Endothelial cell of umbilical vein (primary cell): Measurements from ENCODE around the gene ST3GAL5. TPM values are rescaled to one million over a fixed set of nuclear protein-coding genes. Genes with fewer than 3 reads are reported as not detected.
A peak's percentile ranks its signal among the peaks of the same experiment; 100 is the strongest.

Experiments used
- BruUV-seq: library from RNA; stranded (reverse); fragments of 400-500 nt; replicated peaks from 2 replicates; lab custom pipeline; 2021; lab: Mats Ljungman, UMichigan
- CTCF ChIA-PET: fragments of 300-600, 350-600 bp; sonication (Branson Sonifier 250); formaldehyde crosslinking; loops from one replicate; lab custom pipeline; 2021; ENCODE audit warnings: antibody characterized with exemption, inconsistent platforms; lab: Charles Lee
- POLR2A ChIA-PET: fragments of 300-600, 350-600 bp; sonication (Branson Sonifier 250); formaldehyde crosslinking; loops from one replicate; lab custom pipeline; 2021; ENCODE audit warnings: antibody characterized with exemption, inconsistent platforms; lab: Charles Lee
- DNase-seq: peaks from one replicate; pipeline ENCODE4 v3.0.0-alpha.2; 2011; ENCODE audit warnings: low read depth, low spot score
- FAIRE-seq: peaks from 2 replicates; lab custom pipeline; 2011; peaks lifted over from hg19 to GRCh38; lab: Jason Lieb, UNC
- H2AFZ ChIP-seq: 2 replicates; pipeline ENCODE4 v1.6.0; 2012; ENCODE audit warnings: low read depth, low read length, control low read depth, inconsistent platforms
- H3K27ac ChIP-seq: 2 replicates; pipeline ENCODE4 v1.5.1; 2011; ENCODE audit warnings: low read depth, mild to moderate bottlenecking, control low read depth, low read length, moderate library complexity; ENCODE audit not compliant: insufficient read depth
- H3K27me3 ChIP-seq, 2 experiments: 2 replicates each; pipeline versions ENCODE4 v1.6.0 to v1.6.1; 2011; ENCODE audit warnings: low read length in 2 of 2, mixed read lengths in 1 of 2; ENCODE audit not compliant: control insufficient read depth in 2 of 2, insufficient read depth in 2 of 2
- H3K36me3 ChIP-seq, 2 experiments: 2 replicates in 1 of 2; 3 replicates in 1 of 2; pipeline ENCODE4 v1.5.1; 2011; ENCODE audit warnings: low read length in 2 of 2, mild to moderate bottlenecking in 1 of 2, moderate library complexity in 1 of 2; ENCODE audit not compliant: control insufficient read depth in 2 of 2, insufficient read depth in 2 of 2; ENCODE audit errors: extremely low read depth in 1 of 2
- H3K4me1 ChIP-seq: 3 replicates; pipeline ENCODE4 v1.5.1; 2011; ENCODE audit warnings: mild to moderate bottlenecking, low read length; ENCODE audit not compliant: control insufficient read depth, insufficient read depth; ENCODE audit errors: extremely low read depth
- H3K4me2 ChIP-seq: 2 replicates; pipeline ENCODE4 v1.6.1; 2011; ENCODE audit warnings: low read length, control low read depth, mixed read lengths; ENCODE audit not compliant: insufficient read depth
- H3K4me3 ChIP-seq, 3 experiments: fragments of 200-600 bp in 1 of 3; sonication (generic), shearing (Covaris generic) in 1 of 3; replicated peaks in 1 of 3; 2 replicates each; pipeline ENCODE4 v1.5.1; 2011 to 2016; ENCODE audit warnings: control low read depth in 3 of 3, low read length in 3 of 3, mild to moderate bottlenecking in 2 of 3, inconsistent platforms in 1 of 3, low read depth in 1 of 3, moderate library complexity in 1 of 3; ENCODE audit not compliant: insufficient read depth in 1 of 3
- H3K79me2 ChIP-seq: 2 replicates; pipeline ENCODE4 v1.6.0; 2012; ENCODE audit warnings: low read length, inconsistent platforms; ENCODE audit not compliant: control insufficient read depth, insufficient read depth
- H3K9ac ChIP-seq: replicated peaks from 2 replicates; pipeline ENCODE3; 2011; ENCODE audit warnings: low read length, control low read depth; ENCODE audit not compliant: insufficient read depth; ENCODE audit errors: extremely low read depth
- H3K9me1 ChIP-seq: replicated peaks from 3 replicates; pipeline ENCODE4 v1.6.0; 2011; ENCODE audit warnings: mild to moderate bottlenecking, low read length; ENCODE audit not compliant: control insufficient read depth, insufficient read depth; ENCODE audit errors: extremely low read depth
- H3K9me3 ChIP-seq: replicated peaks from 2 replicates; pipeline ENCODE4 v1.5.1; 2012; ENCODE audit warnings: low read length, inconsistent platforms; ENCODE audit not compliant: control insufficient read depth, insufficient read depth
- H4K20me1 ChIP-seq: replicated peaks from 2 replicates; pipeline ENCODE3; 2011; ENCODE audit warnings: mild to moderate bottlenecking, low read length; ENCODE audit not compliant: control insufficient read depth, insufficient read depth; ENCODE audit errors: extremely low read depth
- CTCF ChIP-seq, 2 donors: IDR thresholded peaks; 1 replicate in 1 of 2; 2 replicates in 1 of 2; pipeline ENCODE4 v1.5.1; 2011; ENCODE audit warnings: low read length in 2 of 2, mild to moderate bottlenecking in 2 of 2, moderate library complexity in 2 of 2, control low read depth in 1 of 2, inconsistent platforms in 1 of 2, low read depth in 1 of 2; ENCODE audit not compliant: insufficient read depth in 1 of 2; ENCODE audit errors: extremely low read depth in 1 of 2
- EZH2 ChIP-seq: IDR thresholded peaks from 2 replicates; pipeline ENCODE4 v1.6.1; 2012; ENCODE audit warnings: borderline replicate concordance, low read depth, mild to moderate bottlenecking, moderate library complexity, low read length, inconsistent platforms; ENCODE audit not compliant: severe bottlenecking
- FOS ChIP-seq: IDR thresholded peaks from 2 replicates; pipeline ENCODE4 v1.6.1; 2011; ENCODE audit warnings: mild to moderate bottlenecking, low read length, moderate library complexity, borderline replicate concordance; ENCODE audit not compliant: insufficient read depth
- GATA2 ChIP-seq: IDR thresholded peaks from 2 replicates; pipeline ENCODE4 v1.7.0; 2011; ENCODE audit warnings: low read depth, mild to moderate bottlenecking, moderate library complexity, mixed read lengths, low read length; ENCODE audit not compliant: insufficient read length, insufficient read depth
- JUN ChIP-seq: IDR thresholded peaks from 2 replicates; pipeline ENCODE4 v1.6.1; 2011; ENCODE audit warnings: borderline replicate concordance, low read depth; ENCODE audit not compliant: insufficient read length, insufficient read depth
- MAX ChIP-seq: IDR thresholded peaks from 2 replicates; pipeline ENCODE4 v1.6.1; 2011; ENCODE audit not compliant: insufficient read depth, insufficient read length
- MYC ChIP-seq: IDR thresholded peaks from one replicate; pipeline ENCODE4 v1.6.1; 2011; ENCODE audit warnings: mild to moderate bottlenecking, low read depth, low read length
- POLR2A ChIP-seq: IDR thresholded peaks from 2 replicates; pipeline ENCODE4 v1.6.1; 2012; ENCODE audit warnings: low read depth, mild to moderate bottlenecking, control low read depth, low read length
- POLR2AphosphoS5 ChIP-seq: IDR thresholded peaks from 2 replicates; pipeline ENCODE4 v1.6.1; 2012; ENCODE audit warnings: low read depth, mild to moderate bottlenecking, control low read depth, low read length, moderate library complexity; ENCODE audit not compliant: insufficient read depth
- dilution Hi-C: fragments of 300-500 bp; cut with MboI; formaldehyde crosslinking; loops from one replicate; pipeline ENCODE4 v1.15.0; 2019; ENCODE audit warnings: low sequenced_read_pairs; ENCODE audit not compliant: extremely low pct_ligation_motif_present
- intact Hi-C: fragments of 100-400 bp; cut with micrococcal nuclease; formaldehyde crosslinking; loops from one replicate; pipeline ENCODE4 v1.10.0; 2022
- polyA plus RNA-seq, 4 experiments: library from polyadenylated mRNA; depleted of rRNA in 3 of 4; stranded (reverse) in 3 of 4; unstranded in 1 of 4; fragments of >200 nt; gene quantifications; 2 replicates each; pipeline versions ENCODE4 v1.2.1 to v1.2.3, GENCODE V29; 2011 to 2012; ENCODE audit warnings: missing spikeins in 1 of 4
- total RNA-seq: library from RNA; stranded (reverse); gene quantifications from 2 replicates; pipeline ENCODE4 v1.2.3, GENCODE V29; 2021

The ST3GAL5 gene
- total and polyA plus RNA-seq, 2 donors (not counting 3 experiments of a cell fraction or from before 2014, with no cell fraction given) = 9.5 to 16.0 TPM

DNA sequence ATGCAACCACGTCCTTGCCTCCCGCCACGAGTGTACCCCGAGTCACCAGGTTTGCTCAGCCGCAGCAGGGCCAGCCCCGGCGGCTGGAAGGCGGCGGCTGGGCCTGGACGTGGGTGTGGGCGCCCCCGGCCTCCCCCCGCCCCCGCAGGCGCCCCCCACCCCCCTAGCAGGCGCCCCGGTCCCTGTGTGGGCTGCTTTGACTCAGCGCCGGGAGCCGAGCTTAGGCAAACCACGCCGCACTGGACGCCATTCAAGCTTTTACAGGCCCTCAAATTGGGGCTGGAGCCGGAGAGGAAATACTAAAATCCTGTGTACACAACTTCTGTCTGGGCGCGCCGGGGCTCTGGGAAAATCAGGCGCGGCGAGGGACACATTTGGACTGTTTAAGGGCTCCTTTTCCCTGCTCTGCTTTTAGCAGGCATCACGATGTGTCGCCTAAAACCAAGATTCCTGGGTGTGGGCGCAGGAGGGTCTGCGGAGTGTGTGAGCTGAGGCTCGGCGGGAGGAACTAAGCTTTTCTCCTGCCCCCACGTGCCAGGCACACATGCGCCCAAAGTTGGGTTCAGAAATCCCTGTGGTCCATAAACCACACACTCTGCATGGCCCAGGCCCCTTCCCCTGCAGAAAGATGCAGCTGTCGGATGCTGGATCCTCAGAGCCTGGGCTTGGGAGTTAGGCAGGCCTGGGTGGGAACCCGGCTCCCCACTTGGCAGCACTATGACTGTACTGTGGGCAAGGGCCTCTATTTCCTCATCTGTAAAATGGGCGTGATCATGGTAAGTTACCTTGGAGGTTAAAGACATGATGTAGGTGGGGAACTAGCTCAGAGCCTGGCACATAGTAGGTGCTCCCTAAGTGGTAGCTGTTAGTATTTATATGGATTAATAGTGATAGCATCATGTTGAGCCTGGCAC is 77.4 kb downstream of the ST3GAL5 start:
- Histone ChIP-seq H3K9me3 (no peaks in the 10 kb centered on the region), H3K4me2 (no peak overlapping the region), H4K20me1 (no peaks in the 10 kb centered on the region), H3K4me1 (no peaks in the 10 kb centered on the region), H3K27ac (no peak overlapping the region), H3K36me3 (no peaks in the 10 kb centered on the region), H3K9ac (no peak overlapping the region), H3K27me3 (no peaks in the 10 kb centered on the region), H3K79me2 (no peaks in the 10 kb centered on the region), H3K4me3 (no peak overlapping the region), H3K9me1 (no peaks in the 10 kb centered on the region), H2AFZ (peak overlapping the region; percentile 90)
- dilution Hi-C loops (loop anchor here (25.0 kb wide), 1 partner anchor 99 kb away; no protein-coding TSS in a partner anchor), intact Hi-C loops (no loop called here)
- TF ChIP-seq JUN = no peak
- TF ChIP-seq POLR2AphosphoS5 = no peak
- no peak for TF ChIP-seq POLR2A
- no peak for TF ChIP-seq MAX
- TF ChIP-seq GATA2 = no peak
- no peak for TF ChIP-seq EZH2
- TF ChIP-seq FOS = no peak
- TF ChIP-seq MYC = no peak
- TF ChIP-seq CTCF (IDR thresholded peaks at IDR 0.05; ENCODE audit: extremely low read depth in 1 of 2, insufficient read depth in 1 of 2, low read depth in 1 of 2, low read length in 2 of 2) = no peak
- DNase-seq = peak; percentile 13
- ChIA-PET POLR2A (no interaction called here), CTCF (interaction anchor here (0.9 to 9.2 kb wide), 12 partner anchors 16 to 174 kb away, joined by 3 to 193 read pairs (median 6); partner anchors contain the start of gene ATOH8)
- no peak for FAIRE-seq
- no TSS peak for BruUV-seq
